Right lobe of liver (tissue), 4 donors: ENCODE measurements around the gene BPIFB4.

Experiments
- POLR2A ChIP-seq: fragments of 450-650 bp; IDR thresholded peaks from one replicate; pipeline ENCODE4 v1.6.1; 2017; ENCODE audit warnings: antibody characterized with exemption, mild to moderate bottlenecking
- TF ChIP-seq, protein P1 (sequence below), 4 donors: fragments of 200-600 bp in 3 of 4; fragments of 450-650 bp in 1 of 4; IDR thresholded peaks; one replicate each; pipeline versions ENCODE4 v1.5.1 to v1.8.0; 2016 to 2022; ENCODE audit warnings: antibody characterized with exemption in 4 of 4, mild to moderate bottlenecking in 2 of 4
- donor health status: DM: no; HTN: no; CAD: no.
- donor health status: DM: no; HTN: no; CAD: no.
- donor health status: DM: no; HTN: yes; CAD: no.

DNA sequence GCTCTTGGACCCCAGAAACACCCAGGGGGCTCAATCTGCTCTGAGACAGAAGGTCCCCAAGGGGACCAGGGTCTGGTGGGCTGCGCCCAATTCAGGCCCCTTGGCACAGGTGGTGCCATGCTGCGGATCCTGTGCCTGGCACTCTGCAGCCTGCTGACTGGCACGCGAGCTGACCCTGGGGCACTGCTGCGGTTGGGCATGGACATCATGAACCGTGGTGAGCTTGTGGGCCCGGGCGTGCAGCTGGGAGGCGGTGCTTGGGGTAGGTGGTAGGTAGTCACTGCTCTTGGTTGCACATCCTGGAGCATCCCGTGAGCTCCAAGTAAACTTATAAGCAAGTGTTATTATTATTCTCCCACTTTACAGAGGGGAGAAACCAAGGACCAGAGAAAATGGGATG, 47.9 kb upstream of the BPIFB4 start, which contains the start of gene BPIFB6:
- TF ChIP-seq, protein P1, sequence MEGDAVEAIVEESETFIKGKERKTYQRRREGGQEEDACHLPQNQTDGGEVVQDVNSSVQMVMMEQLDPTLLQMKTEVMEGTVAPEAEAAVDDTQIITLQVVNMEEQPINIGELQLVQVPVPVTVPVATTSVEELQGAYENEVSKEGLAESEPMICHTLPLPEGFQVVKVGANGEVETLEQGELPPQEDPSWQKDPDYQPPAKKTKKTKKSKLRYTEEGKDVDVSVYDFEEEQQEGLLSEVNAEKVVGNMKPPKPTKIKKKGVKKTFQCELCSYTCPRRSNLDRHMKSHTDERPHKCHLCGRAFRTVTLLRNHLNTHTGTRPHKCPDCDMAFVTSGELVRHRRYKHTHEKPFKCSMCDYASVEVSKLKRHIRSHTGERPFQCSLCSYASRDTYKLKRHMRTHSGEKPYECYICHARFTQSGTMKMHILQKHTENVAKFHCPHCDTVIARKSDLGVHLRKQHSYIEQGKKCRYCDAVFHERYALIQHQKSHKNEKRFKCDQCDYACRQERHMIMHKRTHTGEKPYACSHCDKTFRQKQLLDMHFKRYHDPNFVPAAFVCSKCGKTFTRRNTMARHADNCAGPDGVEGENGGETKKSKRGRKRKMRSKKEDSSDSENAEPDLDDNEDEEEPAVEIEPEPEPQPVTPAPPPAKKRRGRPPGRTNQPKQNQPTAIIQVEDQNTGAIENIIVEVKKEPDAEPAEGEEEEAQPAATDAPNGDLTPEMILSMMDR (IDR thresholded peaks at IDR 0.05) = no peak
- TF ChIP-seq POLR2A = no peak
